ENCODE results near the gene SKIDA1. TPM values are rescaled to one million over a fixed set of nuclear protein-coding genes. Genes with fewer than 3 reads are reported as not detected.

SKIDA1 gene
- polyA plus RNA-seq, 3 donors = 0.13 to 0.52 (median 0.34) TPM

GRCh38 chr10:21519397-21519933, 6.0 kb downstream of the SKIDA1 start:
- H3K27ac ChIP-seq (ENCODE audit: low read depth, low read length) = no peak overlapping the region
- WGBS, 3 donors = 5 to 35% (median 5%) methylated on average over 11 of the region's 11 CpGs

- H3K27ac ChIP-seq (ENCODE audit: low read depth, low read length) = no peak overlapping the region
- 6 to 28% (median 13%) methylated on average over 16 of the region's 16 CpGs for WGBS, 3 donors
Measured at GRCh38 chr10:21518641-21519396, 6.7 kb downstream of the SKIDA1 start.

GRCh38 chr10:21518149-21518640, 7.3 kb downstream of the SKIDA1 start:
- no peak overlapping the region for H3K27ac ChIP-seq (ENCODE audit: low read depth, low read length)
- WGBS, 3 donors = 5 to 26% (median 10%) methylated on average over 13 of the region's 13 CpGs

GRCh38 chr10:21517134-21518031, 8.1 kb downstream of the SKIDA1 start:
- H3K27ac ChIP-seq (ENCODE audit: low read depth, low read length) = no peak overlapping the region
- 0 to 3% (median 1%) methylated on average over 67 to 73 of the region's 73 CpGs for WGBS, 3 donors

GRCh38 chr10:21516242-21517131, 9.0 kb downstream of the SKIDA1 start:
- H3K27ac ChIP-seq (ENCODE audit: low read depth, low read length) = no peak overlapping the region
- 0% methylated on average over 47 to 86 of the region's 86 CpGs for WGBS, 3 donors

GRCh38 chr10:21515361-21516241, 9.9 kb downstream of the SKIDA1 start:
- H3K27ac ChIP-seq (ENCODE audit: low read depth, low read length) = no peak overlapping the region
- 53 to 61% (median 54%) methylated on average over 15 of the region's 15 CpGs for WGBS, 3 donors

GRCh38 chr10:21514818-21515351, 10.6 kb downstream of the SKIDA1 start:
- WGBS, 3 donors = 76 to 90% (median 82%) methylated on average over 10 of the region's 10 CpGs
- H3K27ac ChIP-seq (ENCODE audit: low read depth, low read length) = no peak overlapping the region

- 78 to 90% (median 81%) methylated on average over 6 of the region's 6 CpGs for WGBS, 3 donors
- H3K27ac ChIP-seq (ENCODE audit: low read depth, low read length) = no peak overlapping the region
Measured at GRCh38 chr10:21514129-21514817, 11.2 kb downstream of the SKIDA1 start.

- no peak overlapping the region for H3K27ac ChIP-seq (ENCODE audit: low read depth, low read length)
- WGBS, 3 donors = 89 to 93% (median 91%) methylated on average over 1 of the region's 1 CpG
Measured at GRCh38 chr10:21513405-21513788, 12.1 kb downstream of the SKIDA1 start.

GRCh38 chr10:21512573-21513404, 12.7 kb downstream of the SKIDA1 start:
- H3K27ac ChIP-seq (ENCODE audit: low read depth, low read length) = no peak overlapping the region
- 77 to 88% (median 79%) methylated on average over 2 of the region's 2 CpGs for WGBS, 3 donors

- 84 to 99% (median 94%) methylated on average over 3 of the region's 3 CpGs for WGBS, 3 donors
- no peak overlapping the region for H3K27ac ChIP-seq (ENCODE audit: low read depth, low read length)
Measured at GRCh38 chr10:21511946-21512572, 13.4 kb downstream of the SKIDA1 start.

- WGBS, 3 donors = 82 to 90% (median 83%) methylated on average over 2 of the region's 2 CpGs
- no peak overlapping the region for H3K27ac ChIP-seq (ENCODE audit: low read depth, low read length)
Measured at GRCh38 chr10:21511095-21511570, 14.3 kb downstream of the SKIDA1 start.

- 30 to 45% (median 35%) methylated on average over 37 to 39 of the region's 39 CpGs for WGBS, 3 donors
- H3K27ac ChIP-seq (ENCODE audit: low read depth, low read length) = no peak overlapping the region
Measured at GRCh38 chr10:21510241-21511094, 15.0 kb downstream of the SKIDA1 start.

All from adipose tissue (tissue), 3 donors.